GM12801 (cell line): ENCODE measurements around the gene KAT7.

Experiments used
- CTCF ChIP-seq: IDR thresholded peaks from one replicate; pipeline ENCODE4 v1.5.1; 2011; ENCODE audit warnings: control low read depth; ENCODE audit not compliant: insufficient read length; ENCODE audit errors: extremely low read depth

KAT7 gene

GRCh38 chr17:49779156-49779738 lies 9.2 kb upstream of the KAT7 start:
- TF ChIP-seq CTCF, result no peak

GRCh38 chr17:49779739-49780231 lies 8.7 kb upstream of the KAT7 start:
- no peak for TF ChIP-seq CTCF

GRCh38 chr17:49783071-49783715 lies 5.3 kb upstream of the KAT7 start:
- TF ChIP-seq CTCF, result no peak

GRCh38 chr17:49783791-49784190 lies 4.7 kb upstream of the KAT7 start:
- no peak for TF ChIP-seq CTCF

GRCh38 chr17:49784636-49785035 lies 3.8 kb upstream of the KAT7 start:
- TF ChIP-seq CTCF, result no peak

GRCh38 chr17:49787884-49788477 lies 500 bp upstream of the KAT7 start:
- no peak for TF ChIP-seq CTCF

- no peak for TF ChIP-seq CTCF
Measured at GRCh38 chr17:49789243-49789578, 730 bp downstream of the KAT7 start.
